SK-N-MC (cell line): Measurements from ENCODE around the gene POLR2F.

Experiments used
- EZH2 ChIP-seq: fragments of 200-600 bp; sonication (generic); IDR thresholded peaks from one replicate; pipeline ENCODE4 v1.6.1; 2017; ENCODE audit warnings: antibody characterized with exemption
- POLR2AphosphoS5 ChIP-seq: IDR thresholded peaks from 2 replicates; pipeline ENCODE4 v1.6.1; 2012; ENCODE audit warnings: mild to moderate bottlenecking, low read depth, low read length, borderline replicate concordance

GRCh38 chr22:38017939-38018885, 64.7 kb downstream of the POLR2F start:
- no peak for TF ChIP-seq EZH2
- no peak for TF ChIP-seq POLR2AphosphoS5
